ENCODE results near the gene CACNA1C.

The CACNA1C gene

GRCh38 chr12:2328661-2329060, 275.9 kb downstream of the CACNA1C start:
- Mint-ChIP-seq H3K27ac (ENCODE audit: low read depth) (no peak overlapping the region), H3K4me1 (no peaks in the 10 kb centered on the region), H3K9me3 (no peaks in the 10 kb centered on the region), H3K36me3 (ENCODE audit: insufficient read depth) (no peaks in the 10 kb centered on the region), H3K27me3 (peaks cover 82% of the 10 kb centered on the region), H3K4me3 (no peak overlapping the region)
- DNase-seq (ENCODE audit: low spot score in 2 of 2) (no peak), ATAC-seq (replicated peaks; ENCODE audit: extremely low read depth, poor library complexity, severe bottlenecking) (no peak)

- Mint-ChIP-seq H3K27me3 (peaks cover 81% of the 10 kb centered on the region), H3K9me3 (no peaks in the 10 kb centered on the region), H3K4me1 (no peaks in the 10 kb centered on the region), H3K36me3 (ENCODE audit: insufficient read depth) (no peaks in the 10 kb centered on the region), H3K27ac (ENCODE audit: low read depth) (no peak overlapping the region), H3K4me3 (no peak overlapping the region)
- ATAC-seq (replicated peaks; ENCODE audit: extremely low read depth, poor library complexity, severe bottlenecking) (no peak), DNase-seq (ENCODE audit: low spot score in 2 of 2) (no peak)
Observed at GRCh38 chr12:2329661-2330210, 276.9 kb downstream of the CACNA1C start.

- H3K36me3 Mint-ChIP-seq (ENCODE audit: insufficient read depth), result no peaks in the 10 kb centered on the region
- ATAC-seq (replicated peaks; ENCODE audit: extremely low read depth, poor library complexity, severe bottlenecking) (no peak), DNase-seq (ENCODE audit: low spot score in 2 of 2) (no peak)
- H3K4me1 Mint-ChIP-seq, result no peaks in the 10 kb centered on the region
- H3K27ac Mint-ChIP-seq (ENCODE audit: low read depth), result no peak overlapping the region
- no peaks in the 10 kb centered on the region for H3K9me3 Mint-ChIP-seq
- H3K27me3 Mint-ChIP-seq, result peaks cover 79% of the 10 kb centered on the region
- no peak overlapping the region for H3K4me3 Mint-ChIP-seq
Observed at GRCh38 chr12:2332236-2332635, 279.4 kb downstream of the CACNA1C start.

- Mint-ChIP-seq H3K4me1 (no peaks in the 10 kb centered on the region), H3K36me3 (ENCODE audit: insufficient read depth) (no peaks in the 10 kb centered on the region), H3K4me3 (no peak overlapping the region), H3K27me3 (peaks cover 79% of the 10 kb centered on the region), H3K9me3 (no peaks in the 10 kb centered on the region), H3K27ac (ENCODE audit: low read depth) (no peak overlapping the region)
- no peak for ATAC-seq (replicated peaks; ENCODE audit: extremely low read depth, poor library complexity, severe bottlenecking)
- DNase-seq (ENCODE audit: low spot score in 2 of 2), result no peak
Observed at GRCh38 chr12:2332947-2333346, 280.2 kb downstream of the CACNA1C start.

GRCh38 chr12:2333491-2334195, 280.9 kb downstream of the CACNA1C start:
- no peaks in the 10 kb centered on the region for H3K4me1 Mint-ChIP-seq
- H3K9me3 Mint-ChIP-seq, result no peaks in the 10 kb centered on the region
- no peak for ATAC-seq (replicated peaks; ENCODE audit: extremely low read depth, poor library complexity, severe bottlenecking)
- no peak overlapping the region for H3K4me3 Mint-ChIP-seq
- DNase-seq (ENCODE audit: low spot score in 2 of 2), result no peak
- peaks cover 80% of the 10 kb centered on the region for H3K27me3 Mint-ChIP-seq
- no peaks in the 10 kb centered on the region for H3K36me3 Mint-ChIP-seq (ENCODE audit: insufficient read depth)
- H3K27ac Mint-ChIP-seq (ENCODE audit: low read depth), result no peak overlapping the region

- no peaks in the 10 kb centered on the region for H3K4me1 Mint-ChIP-seq
- ATAC-seq (replicated peaks; ENCODE audit: extremely low read depth, poor library complexity, severe bottlenecking), result no peak
- DNase-seq (ENCODE audit: low spot score in 2 of 2), result no peak
- no peak overlapping the region for H3K27ac Mint-ChIP-seq (ENCODE audit: low read depth)
- no peak overlapping the region for H3K4me3 Mint-ChIP-seq
- H3K27me3 Mint-ChIP-seq, result peaks cover 74% of the 10 kb centered on the region
- H3K9me3 Mint-ChIP-seq, result no peaks in the 10 kb centered on the region
- H3K36me3 Mint-ChIP-seq (ENCODE audit: insufficient read depth), result no peaks in the 10 kb centered on the region
Observed at GRCh38 chr12:2334271-2334670, 281.5 kb downstream of the CACNA1C start.

GRCh38 chr12:2334689-2335088, 281.9 kb downstream of the CACNA1C start:
- Mint-ChIP-seq H3K4me1 (no peaks in the 10 kb centered on the region), H3K36me3 (ENCODE audit: insufficient read depth) (no peaks in the 10 kb centered on the region), H3K27ac (ENCODE audit: low read depth) (no peak overlapping the region), H3K27me3 (peaks cover 70% of the 10 kb centered on the region), H3K9me3 (no peaks in the 10 kb centered on the region), H3K4me3 (no peak overlapping the region)
- no peak for ATAC-seq (replicated peaks; ENCODE audit: extremely low read depth, poor library complexity, severe bottlenecking)
- DNase-seq (ENCODE audit: low spot score in 2 of 2), result no peak

GRCh38 chr12:2335109-2335508, 282.3 kb downstream of the CACNA1C start:
- Mint-ChIP-seq H3K27me3 (peaks cover 66% of the 10 kb centered on the region), H3K4me1 (no peaks in the 10 kb centered on the region), H3K36me3 (ENCODE audit: insufficient read depth) (no peaks in the 10 kb centered on the region), H3K27ac (ENCODE audit: low read depth) (no peak overlapping the region), H3K9me3 (no peaks in the 10 kb centered on the region), H3K4me3 (no peak overlapping the region)
- DNase-seq (ENCODE audit: low spot score in 2 of 2), result no peak
- ATAC-seq (replicated peaks; ENCODE audit: extremely low read depth, poor library complexity, severe bottlenecking), result no peak

GRCh38 chr12:2335513-2335912, 282.7 kb downstream of the CACNA1C start:
- DNase-seq (ENCODE audit: low spot score in 2 of 2) (no peak), ATAC-seq (replicated peaks; ENCODE audit: extremely low read depth, poor library complexity, severe bottlenecking) (no peak)
- no peaks in the 10 kb centered on the region for H3K4me1 Mint-ChIP-seq
- no peak overlapping the region for H3K4me3 Mint-ChIP-seq
- H3K36me3 Mint-ChIP-seq (ENCODE audit: insufficient read depth), result no peaks in the 10 kb centered on the region
- H3K27ac Mint-ChIP-seq (ENCODE audit: low read depth), result no peak overlapping the region
- peaks cover 63% of the 10 kb centered on the region for H3K27me3 Mint-ChIP-seq
- H3K9me3 Mint-ChIP-seq, result no peaks in the 10 kb centered on the region

- no peak overlapping the region for H3K4me3 Mint-ChIP-seq
- H3K36me3 Mint-ChIP-seq (ENCODE audit: insufficient read depth), result no peaks in the 10 kb centered on the region
- no peaks in the 10 kb centered on the region for H3K4me1 Mint-ChIP-seq
- H3K27ac Mint-ChIP-seq (ENCODE audit: low read depth), result no peak overlapping the region
- H3K9me3 Mint-ChIP-seq, result no peaks in the 10 kb centered on the region
- ATAC-seq (replicated peaks; ENCODE audit: extremely low read depth, poor library complexity, severe bottlenecking), result no peak
- H3K27me3 Mint-ChIP-seq, result peaks cover 59% of the 10 kb centered on the region
- DNase-seq (ENCODE audit: low spot score in 2 of 2), result no peak
Observed at GRCh38 chr12:2335916-2336315, 283.1 kb downstream of the CACNA1C start.

- Mint-ChIP-seq H3K27me3 (peaks cover 58% of the 10 kb centered on the region), H3K36me3 (ENCODE audit: insufficient read depth) (no peaks in the 10 kb centered on the region), H3K9me3 (no peaks in the 10 kb centered on the region), H3K27ac (ENCODE audit: low read depth) (no peak overlapping the region), H3K4me3 (no peak overlapping the region), H3K4me1 (no peaks in the 10 kb centered on the region)
- ATAC-seq (replicated peaks; ENCODE audit: extremely low read depth, poor library complexity, severe bottlenecking), result no peak
- DNase-seq (ENCODE audit: low spot score in 2 of 2), result no peak
Observed at GRCh38 chr12:2336409-2336829, 283.6 kb downstream of the CACNA1C start.

- DNase-seq (ENCODE audit: low spot score in 2 of 2) (no peak), ATAC-seq (replicated peaks; ENCODE audit: extremely low read depth, poor library complexity, severe bottlenecking) (no peak)
- Mint-ChIP-seq H3K36me3 (ENCODE audit: insufficient read depth) (no peaks in the 10 kb centered on the region), H3K4me3 (no peak overlapping the region), H3K27ac (ENCODE audit: low read depth) (no peak overlapping the region), H3K27me3 (peaks cover 62% of the 10 kb centered on the region), H3K4me1 (no peaks in the 10 kb centered on the region), H3K9me3 (no peaks in the 10 kb centered on the region)
Observed at GRCh38 chr12:2337031-2338010, 284.5 kb downstream of the CACNA1C start.
